Calu3 (cell line): ENCODE data around the gene GARIN6. TPM values are rescaled to one million over a fixed set of nuclear protein-coding genes. Genes with fewer than 3 reads are reported as not detected.

ENCODE experiments used
- Bru-seq: library from RNA; stranded (reverse); fragments of 400-500 nt; gene quantifications from one replicate; lab custom pipeline; 2021; lab: Mats Ljungman, UMichigan
- BruChase-seq, 2 experiments: library from RNA; stranded (reverse); fragments of 400-500 nt; gene quantifications; one replicate each; lab custom pipeline; 2021; lab: Mats Ljungman, UMichigan
- BruUV-seq: library from RNA; stranded (reverse); fragments of 400-500 nt; replicated peaks from 2 replicates; lab custom pipeline; 2021; lab: Mats Ljungman, UMichigan
- CTCF ChIA-PET: fragments of 300-600 bp; sonication (Branson Sonifier 250); formaldehyde crosslinking; loops from one replicate; lab custom pipeline; 2022; ENCODE audit warnings: antibody characterized with exemption; lab: Charles Lee
- DNase-seq: peaks from one replicate; pipeline ENCODE4 v3.0.0; 2022
- H3K27ac Mint-ChIP-seq: one replicate; pipeline ENCODE4 v1.8.0; 2022; ENCODE audit warnings: mixed read lengths; ENCODE audit not compliant: unreplicated experiment
- H3K27me3 Mint-ChIP-seq: one replicate; pipeline ENCODE4 v1.8.0; 2022; ENCODE audit warnings: mixed read lengths; ENCODE audit not compliant: unreplicated experiment
- H3K36me3 Mint-ChIP-seq: one replicate; pipeline ENCODE4 v1.8.0; 2022; ENCODE audit warnings: mild to moderate bottlenecking, moderate library complexity, mixed read lengths; ENCODE audit not compliant: insufficient read depth, unreplicated experiment
- H3K4me1 Mint-ChIP-seq: one replicate; pipeline ENCODE4 v1.8.0; 2022; ENCODE audit warnings: mild to moderate bottlenecking, low read depth, mixed read lengths; ENCODE audit not compliant: unreplicated experiment
- H3K4me3 Mint-ChIP-seq: one replicate; pipeline ENCODE4 v1.8.0; 2022; ENCODE audit warnings: mild to moderate bottlenecking, low read depth, moderate library complexity, mixed read lengths; ENCODE audit not compliant: unreplicated experiment
- H3K9me3 Mint-ChIP-seq: one replicate; pipeline ENCODE4 v1.8.0; 2022; ENCODE audit warnings: low read depth, mixed read lengths; ENCODE audit not compliant: unreplicated experiment
- intact Hi-C: fragments of 100-400 bp; cut with micrococcal nuclease; formaldehyde crosslinking; loops from one replicate; pipeline ENCODE4 v1.10.0; 2022; ENCODE audit not compliant: unreplicated experiment
- long read RNA-seq: library from polyadenylated mRNA; stranded (forward); transcript quantifications from one replicate; pipeline ENCODE4 v2.0.0, GENCODE V29; 2022
- total RNA-seq: library from RNA; stranded (reverse); gene quantifications from 2 replicates; pipeline ENCODE4 v1.2.3, GENCODE V29; 2022
- TF ChIP-seq, protein P1 (sequence below): fragments of 200-600 bp; IDR thresholded peaks from one replicate; pipeline ENCODE4 v1.8.0; 2022; ENCODE audit warnings: antibody characterized with exemption; ENCODE audit not compliant: unreplicated experiment

The GARIN6 gene
- total RNA-seq (not detected in 2 replicates), Bru-seq, nascent RNA (not detected), BruChase-seq, experiment 1, labeled RNA remaining after a 6-hour chase (not detected), BruChase-seq, experiment 2, labeled RNA remaining after a 2-hour chase (not detected)
- long read RNA-seq = 0 reads

DNA sequence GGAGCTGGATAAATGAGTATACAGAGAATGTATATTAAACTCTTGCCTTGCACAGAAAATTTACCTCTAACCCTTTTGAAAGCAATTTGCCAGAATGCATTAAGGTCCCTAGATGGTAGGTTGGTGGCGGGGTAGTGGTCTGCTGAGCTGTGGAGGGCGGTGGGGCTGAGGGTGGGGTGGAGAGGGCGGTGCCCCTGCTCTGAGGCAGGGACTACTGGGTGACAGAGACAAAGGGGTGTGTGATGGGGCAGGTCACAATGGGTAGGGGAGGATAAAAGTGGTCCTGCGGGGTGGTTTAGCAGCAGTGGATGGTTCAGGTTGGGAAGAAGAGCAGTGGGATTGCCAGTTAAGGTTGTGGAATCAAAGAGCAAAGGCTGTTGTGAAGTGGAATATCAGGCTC is at the start of gene GARIN6:
Gene GARIN6, plus strand, starts transcription at position 301 of the 400 bp plus-strand sequence. CDS start 422 bp downstream, outside the sequence.
- BruUV-seq = no TSS peak
- CTCF ChIA-PET = interaction anchor here (1.2 kb wide), 1 partner anchor 260 kb away, joined by 9 read pairs; no protein-coding TSS in a partner anchor
- H3K27ac Mint-ChIP-seq = no peak within 1 kb of the TSS
- intact Hi-C loops = no loop called here
- H3K36me3 Mint-ChIP-seq = no peaks in the 10 kb centered on the region
- H3K27me3 Mint-ChIP-seq = no peaks in the 10 kb centered on the region
- H3K4me3 Mint-ChIP-seq = no peak within 1 kb of the TSS
- no peaks in the 10 kb centered on the region for H3K9me3 Mint-ChIP-seq
- H3K4me1 Mint-ChIP-seq = no peaks in the 10 kb centered on the region
- TF ChIP-seq, protein P1, sequence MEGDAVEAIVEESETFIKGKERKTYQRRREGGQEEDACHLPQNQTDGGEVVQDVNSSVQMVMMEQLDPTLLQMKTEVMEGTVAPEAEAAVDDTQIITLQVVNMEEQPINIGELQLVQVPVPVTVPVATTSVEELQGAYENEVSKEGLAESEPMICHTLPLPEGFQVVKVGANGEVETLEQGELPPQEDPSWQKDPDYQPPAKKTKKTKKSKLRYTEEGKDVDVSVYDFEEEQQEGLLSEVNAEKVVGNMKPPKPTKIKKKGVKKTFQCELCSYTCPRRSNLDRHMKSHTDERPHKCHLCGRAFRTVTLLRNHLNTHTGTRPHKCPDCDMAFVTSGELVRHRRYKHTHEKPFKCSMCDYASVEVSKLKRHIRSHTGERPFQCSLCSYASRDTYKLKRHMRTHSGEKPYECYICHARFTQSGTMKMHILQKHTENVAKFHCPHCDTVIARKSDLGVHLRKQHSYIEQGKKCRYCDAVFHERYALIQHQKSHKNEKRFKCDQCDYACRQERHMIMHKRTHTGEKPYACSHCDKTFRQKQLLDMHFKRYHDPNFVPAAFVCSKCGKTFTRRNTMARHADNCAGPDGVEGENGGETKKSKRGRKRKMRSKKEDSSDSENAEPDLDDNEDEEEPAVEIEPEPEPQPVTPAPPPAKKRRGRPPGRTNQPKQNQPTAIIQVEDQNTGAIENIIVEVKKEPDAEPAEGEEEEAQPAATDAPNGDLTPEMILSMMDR = no peak
- no peak for DNase-seq

DNA sequence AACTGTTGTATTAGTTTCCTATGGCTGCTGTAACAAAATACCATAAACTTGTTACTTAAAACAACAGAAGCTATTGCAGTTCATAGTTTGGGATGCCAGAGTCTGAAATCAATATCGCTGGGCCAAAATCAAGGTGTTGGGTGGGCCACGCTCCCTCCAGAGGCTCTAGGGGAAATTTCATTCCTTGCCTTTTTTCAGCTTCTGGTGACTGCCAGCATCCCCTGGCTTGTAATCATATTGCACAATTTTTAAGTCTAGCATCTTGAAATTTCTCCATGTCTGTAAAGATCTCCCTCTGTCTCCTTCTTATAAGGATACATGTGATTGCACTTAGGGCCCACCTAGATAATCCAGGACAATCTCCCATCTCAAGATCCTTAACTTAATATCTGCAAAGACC is 48.8 kb upstream of the GARIN6 start:
- intact Hi-C loops = no loop called here
- TF ChIP-seq, protein P1 = no peak
- H3K27me3 Mint-ChIP-seq = no peaks in the 10 kb centered on the region
- H3K9me3 Mint-ChIP-seq = peaks cover 8% of the 10 kb centered on the region
- H3K27ac Mint-ChIP-seq = no peak overlapping the region
- no peaks in the 10 kb centered on the region for H3K4me1 Mint-ChIP-seq
- no TSS peak for BruUV-seq
- CTCF ChIA-PET = no interaction called here
- no peak overlapping the region for H3K4me3 Mint-ChIP-seq
- no peaks in the 10 kb centered on the region for H3K36me3 Mint-ChIP-seq
- DNase-seq = no peak

DNA sequence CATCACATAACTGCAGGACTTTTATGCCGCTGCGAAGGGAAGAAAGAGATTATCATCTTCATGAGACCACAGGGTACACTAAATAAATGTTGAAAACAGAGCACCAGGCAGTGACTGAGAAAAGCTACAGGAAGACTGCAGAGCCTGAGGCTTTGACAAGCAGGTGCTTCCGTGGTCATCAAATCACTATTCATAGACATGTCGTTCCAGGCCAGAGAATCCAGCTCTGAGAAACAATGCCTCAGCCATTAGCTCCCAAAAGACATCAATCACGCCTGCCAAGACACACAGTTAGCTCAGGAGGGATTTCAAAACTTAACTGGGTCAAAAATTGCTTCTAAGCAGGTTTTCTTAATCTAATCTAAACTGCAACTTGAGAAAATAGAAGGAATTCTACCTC is 47.2 kb upstream of the GARIN6 start:
- intact Hi-C loops = no loop called here
- Mint-ChIP-seq H3K9me3 (peaks cover 3% of the 10 kb centered on the region), H3K4me3 (no peak overlapping the region), H3K4me1 (no peaks in the 10 kb centered on the region), H3K27ac (no peak overlapping the region), H3K36me3 (no peaks in the 10 kb centered on the region), H3K27me3 (no peaks in the 10 kb centered on the region)
- TF ChIP-seq, protein P1 = no peak
- BruUV-seq = no TSS peak
- CTCF ChIA-PET = no interaction called here
- no peak for DNase-seq

DNA sequence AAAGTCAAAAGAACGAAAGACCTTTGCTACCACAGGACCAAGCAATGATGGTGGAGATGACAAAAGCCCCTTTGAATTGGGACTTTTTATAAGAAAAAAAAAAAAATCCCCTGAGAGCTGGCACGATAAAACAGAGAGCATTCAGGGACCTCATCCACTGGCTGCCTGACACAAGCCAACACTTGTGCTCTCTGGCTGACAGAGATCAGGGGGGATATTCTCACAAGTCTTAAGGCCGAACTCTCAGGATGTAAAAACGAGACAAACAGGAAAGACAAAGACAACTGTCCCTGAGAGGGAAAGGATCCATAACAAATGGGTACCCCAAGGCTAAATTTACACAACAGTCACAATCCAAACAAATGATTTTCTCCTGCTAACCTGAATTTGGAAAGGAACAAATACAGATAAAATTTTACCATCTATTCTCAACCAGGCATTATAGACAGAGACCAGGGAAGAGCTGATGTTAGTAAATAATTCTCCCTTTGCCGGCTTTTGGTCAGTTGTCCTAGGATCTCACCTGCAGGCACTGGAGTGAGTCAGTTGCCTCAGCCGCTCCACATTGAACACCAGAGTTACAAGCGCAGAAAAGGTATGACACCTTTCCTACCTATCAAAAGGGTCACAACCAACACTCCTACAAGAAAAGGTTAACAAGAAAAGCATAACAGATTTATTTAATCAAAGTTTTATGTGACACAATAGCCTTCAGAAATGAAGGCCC is 37.9 kb upstream of the GARIN6 start:
- BruUV-seq = no TSS peak
- Mint-ChIP-seq H3K4me3 (no peak overlapping the region), H3K27me3 (no peaks in the 10 kb centered on the region), H3K9me3 (peaks cover 1% of the 10 kb centered on the region), H3K4me1 (no peaks in the 10 kb centered on the region), H3K36me3 (no peaks in the 10 kb centered on the region), H3K27ac (no peak overlapping the region)
- TF ChIP-seq, protein P1 = no peak
- DNase-seq = no peak
- CTCF ChIA-PET = no interaction called here
- intact Hi-C loops = no loop called here
